GM19372 (cell line): ENCODE measurements around the gene NISCH.

Source experiments
- ATAC-seq: cut with Tn5 transposase; IDR thresholded peaks from one replicate; pipeline ENCODE4 v1.9.1; 2021; ENCODE audit warnings: mild to moderate bottlenecking, low read depth, moderate library complexity; ENCODE audit not compliant: unreplicated experiment

The NISCH gene

GRCh38 chr3:52446631-52447511 lies 8.5 kb upstream of the NISCH start:
- ATAC-seq, result no peak

GRCh38 chr3:52447512-52448355 lies 7.7 kb upstream of the NISCH start:
- no peak for ATAC-seq

GRCh38 chr3:52450489-52451236 lies 4.7 kb upstream of the NISCH start:
- ATAC-seq, result no peak

- ATAC-seq, result no peak
Measured at GRCh38 chr3:52451237-52452083, 3.9 kb upstream of the NISCH start.

GRCh38 chr3:52452126-52452525 lies 3.3 kb upstream of the NISCH start:
- ATAC-seq, result no peak

GRCh38 chr3:52452570-52453221 lies 2.7 kb upstream of the NISCH start:
- no peak for ATAC-seq

GRCh38 chr3:52453496-52454249 lies 1.7 kb upstream of the NISCH start, which contains the start of gene TNNC1:
Gene TNNC1, minus strand, starts transcription at chr3:52454041. Its CDS starts 26 bp downstream, at chr3:52454015.
- ATAC-seq, result no peak

- no peak for ATAC-seq
Measured at GRCh38 chr3:52454250-52454937, 1.0 kb upstream of the NISCH start.

- no peak for ATAC-seq
Measured at GRCh38 chr3:52454938-52455282, 494 bp upstream of the NISCH start.

GRCh38 chr3:52456169-52456799 lies 880 bp downstream of the NISCH start:
- ATAC-seq, result no peak

- no peak for ATAC-seq
Measured at GRCh38 chr3:52456800-52457183, 1.4 kb downstream of the NISCH start.

GRCh38 chr3:52458031-52458760 lies 2.8 kb downstream of the NISCH start:
- ATAC-seq, result no peak

- ATAC-seq, result no peak
Measured at GRCh38 chr3:52458770-52459545, 3.6 kb downstream of the NISCH start.

- ATAC-seq, result no peak
Measured at GRCh38 chr3:52461874-52462273, 6.5 kb downstream of the NISCH start.

- ATAC-seq, result no peak
Measured at GRCh38 chr3:52463416-52463815, 8.0 kb downstream of the NISCH start.

- ATAC-seq, result no peak
Measured at GRCh38 chr3:52468336-52468735, 12.9 kb downstream of the NISCH start.
